ENCODE measurements around the gene ITGA2.

- TF ChIP-seq POLR2A (IDR thresholded peaks at IDR 0.05; ENCODE audit: borderline replicate concordance, extremely low read depth, insufficient read depth, insufficient read length) (no peak), CTCF (IDR thresholded peaks at IDR 0.05 in 2 of 3, conservative IDR thresholded peaks at IDR 0.05 in 1 of 3; ENCODE audit: borderline replicate concordance in 1 of 3, insufficient read depth in 1 of 3, low read depth in 2 of 3, low read length in 2 of 3) (no peak), SRF (IDR thresholded peaks at IDR 0.05; ENCODE audit: low read depth) (no peak), ATF3 (IDR thresholded peaks at IDR 0.05) (no peak), POLR2AphosphoS5 (IDR thresholded peaks at IDR 0.05; ENCODE audit: low read depth, low read length) (no peak), SIN3A (IDR thresholded peaks at IDR 0.05; ENCODE audit: low read depth) (no peak), SP1 (IDR thresholded peaks at IDR 0.05; ENCODE audit: low read depth) (no peak), EZH2 (IDR thresholded peaks at IDR 0.05) (no peak), REST (IDR thresholded peaks at IDR 0.05; ENCODE audit: low read depth) (no peak), EZH2phosphoT487 (IDR thresholded peaks at IDR 0.05; ENCODE audit: borderline replicate concordance) (no peak), MAX (IDR thresholded peaks at IDR 0.05) (no peak)
Observed at GRCh38 chr5:53116597-53116996, 127.4 kb downstream of the ITGA2 start.
